HL-60/S4 treated with phorbol 12-myristate 13-acetate at 8.2 ng/mL for 4 days and 3 days (cell line): ENCODE results near the gene SLC35F6.

Source experiments
- in situ Hi-C: fragments of 300-500 bp; cut with MboI; formaldehyde crosslinking; loops from 2 replicates; pipeline ENCODE4 v1.15.0; 2022; ENCODE audit warnings: low sequenced_read_pairs

SLC35F6 gene

DNA sequence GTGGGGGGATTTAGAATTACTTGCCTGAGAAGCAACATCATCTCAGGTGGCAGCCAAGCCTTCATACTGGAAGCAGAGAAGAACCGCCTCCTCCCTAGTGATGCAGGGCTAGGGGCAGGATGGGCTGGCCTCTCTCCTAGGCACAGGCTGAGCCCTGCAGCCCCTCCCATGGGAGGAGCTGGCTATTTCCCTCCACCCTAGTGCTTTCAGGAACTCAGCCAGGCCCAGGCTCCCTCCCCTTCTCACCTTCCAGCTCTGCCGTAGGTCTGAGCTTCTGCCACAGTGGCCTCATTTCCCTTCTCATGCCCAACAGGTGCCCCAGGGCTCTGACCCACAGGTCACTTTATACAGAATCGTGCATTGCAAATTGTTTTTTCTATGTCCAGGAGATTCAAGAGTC, 52.8 kb downstream of the SLC35F6 start:
- in situ Hi-C loops: no loop called here

DNA sequence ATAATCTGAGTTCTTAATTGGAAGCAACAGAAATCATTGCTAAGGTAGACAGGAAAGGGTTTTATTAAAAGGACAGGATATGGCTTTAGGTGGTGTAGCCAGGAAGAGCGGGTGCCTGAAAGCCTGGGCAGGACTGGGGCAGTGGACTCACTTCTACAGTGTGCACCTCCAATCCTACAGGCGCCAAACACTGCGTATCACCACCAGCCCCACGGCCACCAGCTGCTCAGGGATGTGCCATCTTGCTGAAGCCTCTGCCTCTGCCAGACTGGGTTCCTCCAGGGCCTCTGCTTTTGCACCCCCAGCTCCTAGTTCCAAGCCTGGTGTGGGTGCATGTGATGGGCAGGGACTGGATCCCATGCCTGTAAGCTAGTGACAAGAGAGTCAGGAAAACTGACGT, 54.2 kb downstream of the SLC35F6 start:
- in situ Hi-C loops: no loop called here

DNA sequence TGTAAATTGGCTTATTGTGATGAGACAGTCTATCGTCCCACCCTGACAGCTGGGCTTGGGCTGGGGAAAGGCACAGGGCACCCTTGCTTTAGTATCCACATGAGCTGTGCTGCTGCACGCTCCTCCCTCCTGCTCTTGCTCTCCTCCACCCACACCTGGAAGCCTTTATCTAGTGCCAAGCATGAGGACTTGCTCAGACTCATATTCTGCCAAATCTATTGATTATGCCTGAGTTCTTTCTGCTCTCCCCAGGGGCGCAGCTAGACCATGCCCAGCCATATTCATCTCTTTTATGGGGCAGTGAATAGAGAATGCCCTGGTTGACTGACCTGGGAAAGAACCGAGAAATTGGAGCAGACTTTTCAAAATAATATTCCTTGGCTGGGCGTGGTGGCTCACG, 54.9 kb downstream of the SLC35F6 start:
- in situ Hi-C loops: no loop called here

DNA sequence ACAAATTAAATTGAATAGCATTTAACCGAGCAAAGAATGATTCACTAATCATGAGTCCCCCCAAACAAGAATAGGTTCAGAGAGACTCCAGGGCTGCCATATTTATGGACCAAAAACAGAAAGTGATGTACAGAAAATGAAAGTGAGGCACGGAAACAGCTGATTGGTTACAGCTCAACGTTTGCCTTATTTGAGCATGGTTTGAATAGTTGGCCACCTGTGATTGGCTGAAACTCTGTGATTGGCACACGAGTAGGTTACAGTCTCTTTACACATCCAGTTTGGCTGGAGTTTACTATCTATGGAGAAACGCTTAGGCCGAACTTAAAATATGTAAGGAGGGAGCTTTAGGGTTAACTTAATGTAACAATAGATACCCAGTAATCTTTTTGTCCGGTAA, 56.8 kb downstream of the SLC35F6 start:
- in situ Hi-C loops: no loop called here

DNA sequence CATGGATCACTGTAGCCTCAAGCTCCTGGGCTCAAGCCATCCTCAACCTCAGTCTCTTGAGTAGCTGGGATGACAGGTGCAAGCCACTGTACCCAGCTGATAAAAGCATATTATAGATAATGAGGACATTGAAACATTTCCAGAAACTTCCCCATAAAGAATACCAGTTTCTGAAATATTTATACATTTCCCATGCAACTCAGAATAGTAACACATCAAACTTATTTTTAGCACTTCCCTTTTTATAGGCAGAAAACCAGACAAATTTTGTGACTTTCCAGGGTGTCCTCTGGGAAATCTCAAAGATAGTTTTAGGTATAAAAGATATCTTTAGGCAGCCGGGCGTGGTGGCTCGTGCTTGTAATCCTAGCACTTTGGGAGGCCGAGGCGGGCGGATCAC, 58.8 kb downstream of the SLC35F6 start:
- in situ Hi-C loops: no loop called here
